H9 (cell line): ENCODE results near the gene ZSWIM3. TPM values are rescaled to one million over a fixed set of nuclear protein-coding genes. Genes with fewer than 3 reads are reported as not detected.

Experiments
- DNase-seq: peaks from one replicate; pipeline ENCODE4 v3.0.0-alpha.2; 2017
- H2AFZ ChIP-seq: one replicate; pipeline ENCODE4 v1.6.1; 2013; ENCODE audit warnings: mild to moderate bottlenecking, low read length, control low read depth, moderate library complexity
- H2AK5ac ChIP-seq: 2 replicates; pipeline ENCODE4 v1.6.1; 2013; ENCODE audit warnings: low read length, control low read depth, mixed read lengths; ENCODE audit not compliant: insufficient read length
- H2BK120ac ChIP-seq: one replicate; pipeline ENCODE4 v1.6.1; 2013; ENCODE audit warnings: low read depth, mild to moderate bottlenecking, low read length, control low read depth, inconsistent platforms; ENCODE audit not compliant: poor library complexity, severe bottlenecking
- H2BK12ac ChIP-seq: 2 replicates; pipeline ENCODE4 v1.6.1; 2013; ENCODE audit warnings: low read length, control low read depth, mixed read lengths, low read depth; ENCODE audit not compliant: insufficient read length
- H2BK15ac ChIP-seq: 2 replicates; pipeline ENCODE4 v1.6.1; 2013; ENCODE audit warnings: low read depth, low read length, control low read depth
- H2BK20ac ChIP-seq: one replicate; pipeline ENCODE4 v1.6.1; 2013; ENCODE audit warnings: low read depth, mild to moderate bottlenecking, low read length, control low read depth, inconsistent platforms; ENCODE audit not compliant: poor library complexity, severe bottlenecking
- H2BK5ac ChIP-seq: 2 replicates; pipeline ENCODE4 v1.6.1; 2013; ENCODE audit warnings: low read length, control low read depth, mixed read lengths; ENCODE audit not compliant: insufficient read length
- H3K14ac ChIP-seq: 2 replicates; pipeline ENCODE4 v1.6.1; 2013; ENCODE audit warnings: low read length, control low read depth; ENCODE audit not compliant: insufficient read depth
- H3K18ac ChIP-seq: 2 replicates; pipeline ENCODE4 v1.6.1; 2013; ENCODE audit warnings: low read depth, mild to moderate bottlenecking, mixed read lengths, low read length, control low read depth; ENCODE audit not compliant: insufficient read length
- H3K23ac ChIP-seq: 2 replicates; pipeline ENCODE4 v1.6.1; 2013; ENCODE audit warnings: low read length, control low read depth, mixed read lengths, low read depth; ENCODE audit not compliant: insufficient read length
- H3K23me2 ChIP-seq: 2 replicates; pipeline ENCODE4 v1.6.1; 2013; ENCODE audit warnings: low read depth, mild to moderate bottlenecking, mixed read lengths, low read length, control low read depth; ENCODE audit not compliant: insufficient read length, poor library complexity, severe bottlenecking
- H3K27ac ChIP-seq: 2 replicates; pipeline ENCODE4 v1.5.1; 2013; ENCODE audit warnings: low read length, control low read depth, mixed read lengths, low read depth; ENCODE audit not compliant: insufficient read length
- H3K27me3 ChIP-seq: 2 replicates; pipeline ENCODE4 v1.6.1; 2013; ENCODE audit warnings: low read length, control low read depth, inconsistent platforms; ENCODE audit not compliant: insufficient read depth
- H3K4ac ChIP-seq: 2 replicates; pipeline ENCODE4 v1.6.1; 2013; ENCODE audit warnings: low read depth, mild to moderate bottlenecking, control low read depth, inconsistent platforms, low read length, moderate library complexity
- H3K4me1 ChIP-seq: 2 replicates; pipeline ENCODE4 v1.6.1; 2013; ENCODE audit warnings: low read length, control low read depth, inconsistent platforms; ENCODE audit not compliant: insufficient read depth
- H3K4me2 ChIP-seq: 2 replicates; pipeline ENCODE4 v1.6.1; 2013; ENCODE audit warnings: low read length, control low read depth, mixed read lengths; ENCODE audit not compliant: insufficient read length, insufficient read depth
- H3K56ac ChIP-seq: 2 replicates; pipeline ENCODE4 v1.6.1; 2013; ENCODE audit warnings: low read depth, mild to moderate bottlenecking, mixed read lengths, low read length, control low read depth; ENCODE audit not compliant: insufficient read length
- H3K79me1 ChIP-seq: 2 replicates; pipeline ENCODE4 v1.6.1; 2013; ENCODE audit warnings: low read depth, mild to moderate bottlenecking, moderate library complexity, low read length, control low read depth, inconsistent platforms; ENCODE audit not compliant: insufficient read depth, poor library complexity, severe bottlenecking
- H3K79me2 ChIP-seq: 2 replicates; pipeline ENCODE4 v1.6.1; 2013; ENCODE audit warnings: low read length, control low read depth, inconsistent platforms; ENCODE audit not compliant: insufficient read depth
- H3K9ac ChIP-seq: 2 replicates; pipeline ENCODE4 v1.6.1; 2013; ENCODE audit warnings: low read length, control low read depth, mixed read lengths; ENCODE audit not compliant: insufficient read length; ENCODE audit errors: extremely low read depth
- H3K9me3 ChIP-seq: one replicate; pipeline ENCODE4 v1.6.1; 2013; ENCODE audit warnings: low read depth, low read length, inconsistent platforms; ENCODE audit not compliant: control insufficient read depth
- H3T11ph ChIP-seq: one replicate; pipeline ENCODE4 v1.6.1; 2013; ENCODE audit warnings: mild to moderate bottlenecking, low read length, control low read depth, inconsistent platforms
- H4K20me1 ChIP-seq: one replicate; pipeline ENCODE4 v1.6.1; 2013; ENCODE audit not compliant: control insufficient read depth, insufficient read length, insufficient read depth
- H4K5ac ChIP-seq: 2 replicates; pipeline ENCODE4 v1.6.1; 2013; ENCODE audit warnings: low read depth, mild to moderate bottlenecking, mixed read lengths, low read length, control low read depth; ENCODE audit not compliant: insufficient read length
- H4K8ac ChIP-seq: replicated peaks from 2 replicates; pipeline ENCODE4 v1.6.1; 2013; ENCODE audit warnings: low read length, control low read depth, mixed read lengths, low read depth; ENCODE audit not compliant: insufficient read length
- H4K91ac ChIP-seq: 2 replicates; pipeline ENCODE4 v1.6.1; 2013; ENCODE audit warnings: low read depth, mild to moderate bottlenecking, moderate library complexity, mixed read lengths, low read length, control low read depth; ENCODE audit not compliant: insufficient read length
- H3K27ac Mint-ChIP-seq, 3 experiments: 2 replicates in 2 of 3; 3 replicates in 1 of 3; pipeline ENCODE4 v1.8.0; 2020 to 2021; ENCODE audit warnings: mixed read lengths in 3 of 3, mild to moderate bottlenecking in 1 of 3, moderate library complexity in 1 of 3
- H3K27me3 Mint-ChIP-seq: 2 replicates; pipeline ENCODE4 v1.8.0; 2021; ENCODE audit warnings: low read depth, mild to moderate bottlenecking, moderate library complexity, mixed read lengths
- H3K36me3 Mint-ChIP-seq, 3 experiments: 2 replicates in 2 of 3; 3 replicates in 1 of 3; pipeline ENCODE4 v1.8.0; 2020 to 2021; ENCODE audit warnings: low read depth in 3 of 3, mixed read lengths in 3 of 3; ENCODE audit not compliant: insufficient read depth in 1 of 3
- H3K4me1 Mint-ChIP-seq, 2 experiments: 2 replicates each; pipeline ENCODE4 v1.8.0; 2020; ENCODE audit warnings: mixed read lengths in 2 of 2
- H3K4me3 Mint-ChIP-seq, 2 experiments: 2 replicates in 1 of 2; 3 replicates in 1 of 2; pipeline ENCODE4 v1.8.0; 2020 to 2021; ENCODE audit warnings: mild to moderate bottlenecking in 2 of 2, mixed read lengths in 2 of 2, moderate library complexity in 1 of 2
- H3K9me3 Mint-ChIP-seq, 2 experiments: 2 replicates in 1 of 2; 3 replicates in 1 of 2; pipeline ENCODE4 v1.8.0; 2020; ENCODE audit warnings: mild to moderate bottlenecking in 2 of 2, mixed read lengths in 2 of 2, moderate library complexity in 1 of 2
- CTCF ChIP-seq: fragments of 200-600 bp; sonication (generic); conservative IDR thresholded peaks from 3 replicates; pipeline ENCODE4 v1.8.0; 2021; ENCODE audit warnings: antibody characterized with exemption, mild to moderate bottlenecking
- WGBS: extraction: QIAGEN DNeasy Blood & Tissue Kit; methylation state at CpG from one replicate; pipeline ENCODE4 v1.1.7; 2013; ENCODE audit warnings: missing lambda C conversion rate, low lambda C conversion rate, mixed read lengths; ENCODE audit not compliant: insufficient read length; ENCODE audit errors: extremely low coverage; 5-methylcytosine and 5-hydroxymethylcytosine counted together
- total RNA-seq: library from RNA; stranded (reverse); gene quantifications from 2 replicates; pipeline ENCODE4 v1.2.1, GENCODE V29; 2021

ZSWIM3 gene
- total RNA-seq, 1 experiment from 2014 or later = 8.0 TPM

- no peak overlapping the region for H3K18ac ChIP-seq
- H4K20me1 ChIP-seq = no peaks in the 10 kb centered on the region
- H3K27ac ChIP-seq = no peak overlapping the region
- no peak for TF ChIP-seq CTCF
- no peak overlapping the region for H4K5ac ChIP-seq
- no peaks in the 10 kb centered on the region for H3K79me1 ChIP-seq
- no peak overlapping the region for H2BK15ac ChIP-seq
- WGBS = no CpG with 5 or more reads among the region's 14 CpGs
- H2AK5ac ChIP-seq = no peak overlapping the region
- no peak overlapping the region for H3K14ac ChIP-seq
- no peaks in the 10 kb centered on the region for H3K9me3 ChIP-seq
- no peak overlapping the region for H3K23ac ChIP-seq
- no peaks in the 10 kb centered on the region; the same call in 1 of the 2 replicates for H3K27me3 Mint-ChIP-seq
- no peak overlapping the region for H4K91ac ChIP-seq
- H4K8ac ChIP-seq = no peak overlapping the region
- H3K4me1 ChIP-seq = no peaks in the 10 kb centered on the region
- H2AFZ ChIP-seq = no peak overlapping the region
- peaks cover 43 to 63% (median 62%) of the 10 kb centered on the region in 3 experiments; a peak in 6 of 7 replicates for H3K36me3 Mint-ChIP-seq
- H3K4me2 ChIP-seq = no peak overlapping the region
- H2BK12ac ChIP-seq = no peak overlapping the region
- no peak overlapping the region for H3K27ac Mint-ChIP-seq
- H3K23me2 ChIP-seq = no peaks in the 10 kb centered on the region
- H2BK120ac ChIP-seq = no peak overlapping the region
- no peak overlapping the region for H2BK20ac ChIP-seq
- no peaks in the 10 kb centered on the region for H3K9me3 Mint-ChIP-seq
- H3T11ph ChIP-seq = no peak overlapping the region
- no peak overlapping the region for H3K4me3 Mint-ChIP-seq
- H3K56ac ChIP-seq = no peak overlapping the region
- no peak overlapping the region for H3K4ac ChIP-seq
- H3K9ac ChIP-seq = no peak overlapping the region
- no peaks in the 10 kb centered on the region for H3K79me2 ChIP-seq
- no peak for DNase-seq
- H2BK5ac ChIP-seq = no peak overlapping the region
- peaks cover 6 to 7% of the 10 kb centered on the region in 2 experiments for H3K4me1 Mint-ChIP-seq
- no peaks in the 10 kb centered on the region for H3K27me3 ChIP-seq
Measured at GRCh38 chr20:45902199-45902701, 44.8 kb downstream of the ZSWIM3 start.
